Effector memory CD8-positive, alpha-beta T cell (primary cell): ENCODE results near the gene DENND6A.

Experiments used
- ATAC-seq: fragments of 150-1000 bp; cut with Tn5 transposase; replicated peaks from 2 replicates; pipeline ENCODE4 v1.10.0; 2021; ENCODE audit warnings: mild to moderate bottlenecking, moderate library complexity
- DNase-seq, 3 experiments: peaks; one replicate each; pipeline ENCODE4 v3.0.0; 2021
- H3K27ac Mint-ChIP-seq, 2 donors: one replicate each; pipeline ENCODE4 v1.8.0; 2022; ENCODE audit warnings: mild to moderate bottlenecking in 2 of 2, mixed read lengths in 2 of 2, moderate library complexity in 2 of 2
- H3K27me3 Mint-ChIP-seq, 2 donors: one replicate each; pipeline ENCODE4 v1.8.0; 2022; ENCODE audit warnings: mixed read lengths in 2 of 2
- H3K36me3 Mint-ChIP-seq: one replicate; pipeline ENCODE4 v1.8.0; 2022; ENCODE audit warnings: mild to moderate bottlenecking, moderate library complexity, mixed read lengths; ENCODE audit not compliant: insufficient read depth
- H3K4me1 Mint-ChIP-seq, 2 donors: one replicate each; pipeline ENCODE4 v1.8.0; 2022; ENCODE audit warnings: low read depth in 2 of 2, mixed read lengths in 2 of 2
- H3K4me3 Mint-ChIP-seq, 2 donors: one replicate each; pipeline ENCODE4 v1.8.0; 2022; ENCODE audit warnings: mild to moderate bottlenecking in 2 of 2, mixed read lengths in 2 of 2, moderate library complexity in 2 of 2
- H3K9me3 Mint-ChIP-seq, 2 donors: one replicate each; pipeline ENCODE4 v1.8.0; 2022; ENCODE audit warnings: mixed read lengths in 2 of 2

DENND6A gene

GRCh38 chr3:57682284-57682683, 10.6 kb downstream of the DENND6A start:
- Mint-ChIP-seq H3K4me1 (peaks cover 38 to 69% of the 10 kb centered on the region in 2 donors), H3K36me3 (peaks cover 36% of the 10 kb centered on the region), H3K27me3 (no peaks in the 10 kb centered on the region), H3K4me3 (peak overlapping the region; percentile 69 to 71), H3K9me3 (no peaks in the 10 kb centered on the region), H3K27ac (peak overlapping the region; percentile 44 to 80)
- ATAC-seq: no peak
- no peak for DNase-seq

- no peaks in the 10 kb centered on the region for H3K9me3 Mint-ChIP-seq
These were observed 11.2 kb downstream of the DENND6A start for GRCh38 chr3:57681691-57682090.

GRCh38 chr3:57680046-57680445, 12.8 kb downstream of the DENND6A start:
- Mint-ChIP-seq H3K27ac (peak overlapping the region; percentile 4 to 70), H3K4me3 (peak overlapping the region in 1 of 2 donors; percentile 25), H3K4me1 (peaks cover 36 to 59% of the 10 kb centered on the region in 2 donors), H3K9me3 (no peaks in the 10 kb centered on the region), H3K27me3 (no peaks in the 10 kb centered on the region), H3K36me3 (peaks cover 27% of the 10 kb centered on the region)
- DNase-seq (no peak), ATAC-seq (no peak)

More at GRCh38 chr3:57681691-57682090, 11.2 kb downstream of the DENND6A start:
- peak overlapping the region; percentile 69 to 71 for H3K4me3 Mint-ChIP-seq
- peak overlapping the region; percentile 44 to 80 for H3K27ac Mint-ChIP-seq
- H3K36me3 Mint-ChIP-seq: peaks cover 32% of the 10 kb centered on the region
- DNase-seq (no peak), ATAC-seq (peak; percentile 89)
- H3K4me1 Mint-ChIP-seq: peaks cover 34 to 63% of the 10 kb centered on the region in 2 donors
- no peaks in the 10 kb centered on the region for H3K27me3 Mint-ChIP-seq

- DNase-seq (no peak), ATAC-seq (peak; percentile 33)
- Mint-ChIP-seq H3K4me1 (peaks cover 27 to 56% of the 10 kb centered on the region in 2 donors), H3K27ac (peak overlapping the region; percentile 69 to 75), H3K4me3 (peak overlapping the region in 1 of 2 donors; percentile 15), H3K36me3 (peaks cover 16% of the 10 kb centered on the region), H3K27me3 (no peaks in the 10 kb centered on the region), H3K9me3 (no peaks in the 10 kb centered on the region)
These were observed 17.3 kb downstream of the DENND6A start for GRCh38 chr3:57675530-57675929.

- ATAC-seq: no peak
- Mint-ChIP-seq H3K27ac (peak overlapping the region in 1 of 2 donors; percentile 4), H3K9me3 (no peaks in the 10 kb centered on the region), H3K4me1 (peaks cover 16 to 42% of the 10 kb centered on the region in 2 donors), H3K27me3 (no peaks in the 10 kb centered on the region), H3K36me3 (peaks cover 29% of the 10 kb centered on the region), H3K4me3 (no peak overlapping the region)
- DNase-seq: no peak
These were observed 19.7 kb downstream of the DENND6A start for GRCh38 chr3:57673156-57673555.

GRCh38 chr3:57670543-57670942, 22.3 kb downstream of the DENND6A start:
- Mint-ChIP-seq H3K9me3 (no peaks in the 10 kb centered on the region), H3K36me3 (peaks cover 29% of the 10 kb centered on the region), H3K4me3 (peak overlapping the region in 1 of 2 donors; percentile 59), H3K4me1 (peaks cover 10 to 32% of the 10 kb centered on the region in 2 donors), H3K27ac (peak overlapping the region in 1 of 2 donors; percentile 92), H3K27me3 (no peaks in the 10 kb centered on the region)
- DNase-seq: no peak
- ATAC-seq: no peak

GRCh38 chr3:57661404-57661803, 31.5 kb downstream of the DENND6A start:
- Mint-ChIP-seq H3K36me3 (peaks cover 71% of the 10 kb centered on the region), H3K4me1 (peaks cover 3 to 9% of the 10 kb centered on the region in 2 donors), H3K27ac (no peak overlapping the region), H3K9me3 (no peaks in the 10 kb centered on the region), H3K27me3 (no peaks in the 10 kb centered on the region), H3K4me3 (no peak overlapping the region)
- no peak for ATAC-seq
- DNase-seq: no peak

- Mint-ChIP-seq H3K9me3 (no peaks in the 10 kb centered on the region), H3K36me3 (peaks cover 85% of the 10 kb centered on the region), H3K27me3 (no peaks in the 10 kb centered on the region), H3K4me3 (no peak overlapping the region), H3K27ac (peak overlapping the region in 1 of 2 donors; percentile 24), H3K4me1 (peaks cover 3 to 13% of the 10 kb centered on the region in 2 donors)
- ATAC-seq (no peak), DNase-seq (no peak)
These were observed 33.0 kb downstream of the DENND6A start for GRCh38 chr3:57659806-57660439.

- peaks cover 2 to 7% of the 10 kb centered on the region in 2 donors for H3K4me1 Mint-ChIP-seq
- ATAC-seq (no peak), DNase-seq (no peak)
- no peaks in the 10 kb centered on the region for H3K27me3 Mint-ChIP-seq
- H3K9me3 Mint-ChIP-seq: no peaks in the 10 kb centered on the region
- H3K36me3 Mint-ChIP-seq: peaks cover 80% of the 10 kb centered on the region
- H3K4me3 Mint-ChIP-seq: no peak overlapping the region
- H3K27ac Mint-ChIP-seq: peak overlapping the region in 1 of 2 donors; percentile 24
These were observed 33.7 kb downstream of the DENND6A start for GRCh38 chr3:57659004-57659673.

GRCh38 chr3:57658536-57658935, 34.3 kb downstream of the DENND6A start:
- H3K36me3 Mint-ChIP-seq: peaks cover 81% of the 10 kb centered on the region
- no peaks in the 10 kb centered on the region for H3K9me3 Mint-ChIP-seq
- peaks cover 2 to 3% of the 10 kb centered on the region in 2 donors for H3K4me1 Mint-ChIP-seq
- no peak overlapping the region for H3K4me3 Mint-ChIP-seq
- ATAC-seq (no peak), DNase-seq (no peak)
- peak overlapping the region in 1 of 2 donors; percentile 24 for H3K27ac Mint-ChIP-seq
- no peaks in the 10 kb centered on the region for H3K27me3 Mint-ChIP-seq

GRCh38 chr3:57655727-57656126, 37.1 kb downstream of the DENND6A start:
- Mint-ChIP-seq H3K27ac (no peak overlapping the region), H3K4me3 (no peak overlapping the region), H3K36me3 (peaks cover 78% of the 10 kb centered on the region), H3K4me1 (peaks cover 2 to 8% of the 10 kb centered on the region in 2 donors), H3K9me3 (no peaks in the 10 kb centered on the region), H3K27me3 (no peaks in the 10 kb centered on the region)
- no peak for ATAC-seq
- no peak for DNase-seq

- Mint-ChIP-seq H3K36me3 (peaks cover 69% of the 10 kb centered on the region), H3K4me3 (no peak overlapping the region), H3K27me3 (no peaks in the 10 kb centered on the region), H3K4me1 (peaks cover 0 to 8% of the 10 kb centered on the region in 2 donors), H3K9me3 (no peaks in the 10 kb centered on the region), H3K27ac (peak overlapping the region in 1 of 2 donors; percentile 35)
- no peak for DNase-seq
- ATAC-seq: no peak
These were observed 38.6 kb downstream of the DENND6A start for GRCh38 chr3:57654267-57654666.

GRCh38 chr3:57652203-57652602, 40.7 kb downstream of the DENND6A start:
- ATAC-seq (no peak), DNase-seq (no peak)
- Mint-ChIP-seq H3K27ac (peak overlapping the region in 1 of 2 donors; percentile 78), H3K4me3 (no peak overlapping the region), H3K27me3 (no peaks in the 10 kb centered on the region), H3K9me3 (no peaks in the 10 kb centered on the region), H3K36me3 (peaks cover 48% of the 10 kb centered on the region), H3K4me1 (peaks cover 4 to 20% of the 10 kb centered on the region in 2 donors)
